Dermis microvascular lymphatic vessel endothelial cell (primary cell): ENCODE measurements around the gene SMIM9. TPM values are rescaled to one million over a fixed set of nuclear protein-coding genes. Genes with fewer than 3 reads are reported as not detected.

Experiments used
- DNase-seq, 2 donors: peaks; one replicate each; pipeline versions ENCODE4 v3.0.0 to v3.0.0-alpha.2; 2010; ENCODE audit warnings: low read depth in 2 of 2
- total RNA-seq: library from RNA; depleted of rRNA; stranded (reverse); fragments of >200 nt; gene quantifications from 2 replicates; pipeline ENCODE4 v1.2.1, GENCODE V29; 2014

SMIM9 gene
- total RNA-seq, 1 donor from 2014 or later, result not detected

- DNase-seq, result no peak
Measured at GRCh38 chrX:154784149-154784995, 50.1 kb downstream of the SMIM9 start.

DNA sequence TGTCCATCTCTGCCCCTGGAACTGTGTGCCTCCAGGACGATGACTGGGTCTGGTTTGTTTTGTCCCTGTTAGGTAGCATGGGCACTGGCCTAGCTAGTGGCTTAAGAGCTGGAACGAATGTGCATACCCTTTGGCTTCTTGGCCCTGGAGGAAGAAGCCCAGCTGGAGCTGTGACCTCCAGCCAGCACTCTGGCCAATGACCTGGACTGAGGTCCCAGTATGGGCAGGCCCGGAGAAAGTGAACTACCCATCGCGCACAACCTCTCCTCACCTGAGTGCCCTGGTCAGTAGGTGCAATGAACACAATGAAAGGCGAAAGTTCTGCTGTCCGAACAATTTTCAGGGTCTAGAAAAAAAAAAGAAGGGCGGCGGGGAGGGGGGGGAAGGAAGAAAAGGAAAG, 53.5 kb downstream of the SMIM9 start:
- no peak for DNase-seq

DNA sequence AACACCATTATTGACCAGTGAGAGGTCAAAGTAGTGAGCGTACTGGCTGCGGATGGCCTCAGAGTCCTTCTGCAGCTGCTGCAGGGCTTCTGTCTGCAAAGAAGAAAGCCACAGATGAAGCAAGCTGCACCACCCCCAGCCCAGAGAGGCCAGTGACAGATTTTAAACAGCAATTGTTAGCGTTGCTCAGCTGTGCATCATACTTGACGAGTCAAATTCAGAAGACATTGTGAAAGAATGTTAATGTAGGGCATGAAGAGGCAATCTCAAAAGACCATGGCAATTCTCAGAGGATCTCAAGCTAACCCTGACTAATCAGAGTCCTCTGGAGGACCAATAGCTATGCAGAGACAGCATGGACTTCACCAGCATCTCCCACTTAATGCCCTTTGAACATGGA, 55.2 kb downstream of the SMIM9 start:
- no peak for DNase-seq

GRCh38 chrX:154776753-154777152, 57.7 kb downstream of the SMIM9 start:
- no peak for DNase-seq

DNA sequence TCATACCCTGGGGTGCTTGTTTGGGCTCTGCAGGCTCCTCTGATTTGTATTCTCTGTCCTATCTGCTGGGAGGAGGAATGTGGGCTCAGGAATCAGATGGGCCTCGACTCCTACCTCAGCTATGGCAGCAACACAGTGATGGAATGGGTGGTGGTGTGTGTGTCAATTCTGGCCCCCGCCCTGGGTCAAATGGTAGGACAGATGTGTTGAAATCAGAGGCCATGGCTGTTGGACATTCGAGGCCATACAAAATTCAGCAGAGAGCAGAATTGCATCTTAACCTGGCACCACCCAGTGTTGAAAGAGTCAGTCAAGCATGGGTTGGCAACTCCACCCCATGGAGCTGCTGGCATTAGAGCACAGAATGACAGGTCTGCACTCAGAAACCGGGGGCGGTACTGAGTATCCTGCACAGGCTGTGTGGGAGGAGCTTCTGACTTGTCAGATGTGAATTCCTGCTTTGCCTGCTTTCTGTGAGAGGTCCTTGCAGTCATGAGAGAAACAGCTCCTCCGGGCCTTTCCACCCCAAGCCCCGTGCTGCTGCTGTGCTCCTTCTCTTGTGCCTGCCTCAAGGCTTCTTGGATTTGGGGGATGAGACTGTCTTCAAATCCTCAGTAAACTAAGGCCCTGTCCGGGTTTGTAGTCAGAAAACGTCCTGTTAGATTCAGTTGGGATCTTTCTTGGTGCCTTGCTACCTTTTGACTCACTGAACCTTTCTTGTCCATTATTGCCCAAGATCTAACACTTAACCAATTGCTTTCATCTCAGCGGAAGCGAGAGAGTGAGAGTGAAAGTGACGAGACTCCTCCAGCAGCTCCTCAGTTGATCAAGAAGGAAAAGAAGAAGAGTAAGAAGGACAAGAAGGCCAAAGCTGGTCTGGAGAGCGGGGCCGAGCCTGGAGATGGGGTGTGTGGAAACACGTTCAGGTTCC, 58.8 kb downstream of the SMIM9 start:
- no peak for DNase-seq

- no peak for DNase-seq
Measured at GRCh38 chrX:154774622-154775021, 59.8 kb downstream of the SMIM9 start.

Other genes starting within 250 kb of the SMIM9 start
- not detected in 2 replicates for gene CTAG1A, start 249.5 kb downstream of the SMIM9 start, total RNA-seq
- gene CTAG1B, start 215.4 kb downstream of the SMIM9 start, total RNA-seq, result not detected in 2 replicates
- not detected in 2 replicates for gene CTAG2, start 181.1 kb downstream of the SMIM9 start, total RNA-seq
- 6.7 and 11.6 TPM in 2 replicates for gene GAB3, start 83.6 kb downstream of the SMIM9 start, total RNA-seq
- 37.1 and 46.3 TPM in 2 replicates for gene DKC1, start 71.8 kb downstream of the SMIM9 start, total RNA-seq
- gene MPP1, start 29.2 kb downstream of the SMIM9 start, total RNA-seq, result 23.6 and 28.1 TPM in 2 replicates
- 0.51 and 2.8 TPM in 2 replicates for gene F8A1, start 51.7 kb upstream of the SMIM9 start, total RNA-seq
- 8.9 and 31.0 TPM in 2 replicates for gene F8, start 188.1 kb upstream of the SMIM9 start, total RNA-seq
- gene FUNDC2, start 192.2 kb upstream of the SMIM9 start, total RNA-seq, result 39.8 and 76.1 TPM in 2 replicates
- gene CMC4, start 236.5 kb upstream of the SMIM9 start, total RNA-seq, result 8.3 and 9.0 TPM in 2 replicates
- 11.5 and 18.4 TPM in 2 replicates for gene MTCP1, start 236.5 kb upstream of the SMIM9 start, total RNA-seq
- 10.0 and 11.9 TPM in 2 replicates for gene BRCC3, start 236.8 kb upstream of the SMIM9 start, total RNA-seq